ENCODE measurements around the gene KDM2B.

Gene KDM2B

DNA sequence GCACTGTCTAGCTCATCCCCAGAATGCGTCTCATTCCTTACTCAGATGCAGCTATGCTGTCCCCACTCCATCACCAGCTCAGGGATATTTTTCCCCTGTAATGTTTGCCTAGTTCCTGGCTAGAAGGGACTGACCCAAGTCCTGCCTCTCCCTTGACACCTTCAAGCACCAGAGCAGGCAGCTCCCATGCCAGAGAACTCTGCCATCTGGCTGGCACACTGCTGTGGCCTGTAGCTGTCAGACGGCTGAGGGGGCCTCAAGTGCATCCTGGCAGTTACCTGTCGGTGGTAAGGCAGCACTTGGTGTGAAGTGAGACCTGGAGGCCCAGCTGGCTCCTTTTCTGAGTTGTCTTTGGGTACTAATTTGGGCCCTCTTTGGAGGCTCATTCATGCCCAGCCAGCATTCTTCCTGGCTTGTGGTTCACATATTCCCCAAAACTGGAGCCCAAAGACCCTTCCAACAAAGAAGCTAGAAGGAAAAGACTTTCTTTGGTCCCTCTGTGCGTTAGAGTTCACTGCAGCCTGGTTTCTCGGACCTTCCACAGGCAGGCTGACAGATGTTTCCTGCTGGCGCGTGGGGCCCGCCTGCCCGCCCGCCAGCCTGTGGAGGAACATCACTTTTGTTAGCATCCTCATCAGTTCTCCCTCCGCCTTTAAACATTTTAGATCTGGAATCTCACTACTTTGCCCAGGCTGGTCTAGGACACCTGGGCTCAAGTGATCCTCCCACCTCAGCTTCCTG, 147.9 kb downstream of the KDM2B start:
- no peak overlapping the region for H3K9ac ChIP-seq
- peaks cover 6% of the 10 kb centered on the region for H3K79me2 ChIP-seq
- no peaks in the 10 kb centered on the region for H3K36me3 ChIP-seq (ENCODE audit: control insufficient read depth, insufficient read depth, low read length)
- no peak overlapping the region for H3K4me2 ChIP-seq (ENCODE audit: low read length)
- no peak overlapping the region for H3K27ac ChIP-seq
- H3K4me3 ChIP-seq (ENCODE audit: low read depth, low read length) = no peak overlapping the region
- no peaks in the 10 kb centered on the region for H3K27me3 ChIP-seq (ENCODE audit: control insufficient read depth, insufficient read depth, low read length)
- no peaks in the 10 kb centered on the region for H3K9me3 ChIP-seq (ENCODE audit: control insufficient read depth, low read length)
- TF ChIP-seq, protein P1, sequence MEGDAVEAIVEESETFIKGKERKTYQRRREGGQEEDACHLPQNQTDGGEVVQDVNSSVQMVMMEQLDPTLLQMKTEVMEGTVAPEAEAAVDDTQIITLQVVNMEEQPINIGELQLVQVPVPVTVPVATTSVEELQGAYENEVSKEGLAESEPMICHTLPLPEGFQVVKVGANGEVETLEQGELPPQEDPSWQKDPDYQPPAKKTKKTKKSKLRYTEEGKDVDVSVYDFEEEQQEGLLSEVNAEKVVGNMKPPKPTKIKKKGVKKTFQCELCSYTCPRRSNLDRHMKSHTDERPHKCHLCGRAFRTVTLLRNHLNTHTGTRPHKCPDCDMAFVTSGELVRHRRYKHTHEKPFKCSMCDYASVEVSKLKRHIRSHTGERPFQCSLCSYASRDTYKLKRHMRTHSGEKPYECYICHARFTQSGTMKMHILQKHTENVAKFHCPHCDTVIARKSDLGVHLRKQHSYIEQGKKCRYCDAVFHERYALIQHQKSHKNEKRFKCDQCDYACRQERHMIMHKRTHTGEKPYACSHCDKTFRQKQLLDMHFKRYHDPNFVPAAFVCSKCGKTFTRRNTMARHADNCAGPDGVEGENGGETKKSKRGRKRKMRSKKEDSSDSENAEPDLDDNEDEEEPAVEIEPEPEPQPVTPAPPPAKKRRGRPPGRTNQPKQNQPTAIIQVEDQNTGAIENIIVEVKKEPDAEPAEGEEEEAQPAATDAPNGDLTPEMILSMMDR (IDR thresholded peaks at IDR 0.05) = no peak
- H3K4me1 ChIP-seq = no peaks in the 10 kb centered on the region
- no peak overlapping the region for H2AFZ ChIP-seq

DNA sequence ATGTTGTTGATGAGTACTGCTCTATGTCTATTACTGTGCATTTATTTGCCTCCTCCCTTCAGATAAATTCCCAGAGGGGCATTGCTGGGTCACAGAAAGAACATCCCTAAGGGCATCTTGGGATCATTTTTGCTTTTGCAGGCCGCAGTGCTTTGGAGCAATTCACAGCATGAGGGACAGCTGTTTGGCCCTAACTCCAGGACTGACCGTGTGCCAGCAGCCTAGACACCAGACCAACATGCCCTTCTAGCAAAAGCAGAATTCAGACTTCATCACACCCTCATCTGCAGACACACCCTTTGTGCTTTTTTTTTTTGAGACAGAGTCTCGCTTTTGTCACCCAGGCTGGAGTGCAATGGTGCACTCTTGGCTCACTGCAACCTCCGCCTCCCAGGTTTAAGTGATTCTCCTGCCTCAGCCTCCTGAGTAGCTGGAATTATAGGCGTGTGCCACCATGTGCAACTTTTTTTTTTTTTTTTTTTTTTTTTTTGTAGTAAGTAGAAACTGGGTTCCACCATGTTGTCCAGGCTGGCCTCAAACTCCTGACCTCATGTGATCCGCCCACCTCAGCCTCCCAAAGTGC, 149.9 kb downstream of the KDM2B start:
- peaks cover 6% of the 10 kb centered on the region for H3K79me2 ChIP-seq
- H3K4me2 ChIP-seq (ENCODE audit: low read length) = no peak overlapping the region
- H3K4me1 ChIP-seq = no peaks in the 10 kb centered on the region
- H3K27me3 ChIP-seq (ENCODE audit: control insufficient read depth, insufficient read depth, low read length) = no peaks in the 10 kb centered on the region
- H3K36me3 ChIP-seq (ENCODE audit: control insufficient read depth, insufficient read depth, low read length) = no peaks in the 10 kb centered on the region
- H3K4me3 ChIP-seq (ENCODE audit: low read depth, low read length) = no peak overlapping the region
- H3K9me3 ChIP-seq (ENCODE audit: control insufficient read depth, low read length) = no peaks in the 10 kb centered on the region
- no peak overlapping the region for H2AFZ ChIP-seq
- no peak overlapping the region for H3K27ac ChIP-seq
- H3K9ac ChIP-seq = no peak overlapping the region
- TF ChIP-seq, protein P1 (IDR thresholded peaks at IDR 0.05) = no peak

DNA sequence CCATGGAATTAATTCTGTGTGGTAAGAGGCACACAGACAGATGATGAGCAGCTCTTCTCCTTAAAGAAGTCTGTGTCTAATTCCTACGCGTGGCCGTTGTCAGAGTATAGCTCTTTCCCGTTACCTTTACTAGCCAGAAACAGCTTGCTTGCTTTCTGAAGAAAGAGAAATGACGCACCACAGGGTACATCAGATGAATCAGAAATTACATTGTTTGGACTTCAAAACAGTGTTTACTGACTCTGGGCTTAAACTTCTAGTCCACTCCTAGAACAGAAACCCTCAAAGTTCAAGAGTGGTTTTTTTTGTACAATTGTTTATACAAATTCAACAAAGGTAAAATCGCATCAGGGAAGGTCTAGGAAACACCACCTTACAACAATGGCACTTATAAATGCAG, 151.9 kb downstream of the KDM2B start:
- no peak overlapping the region for H3K9ac ChIP-seq
- no peak overlapping the region for H3K4me3 ChIP-seq (ENCODE audit: low read depth, low read length)
- H3K9me3 ChIP-seq (ENCODE audit: control insufficient read depth, low read length) = no peaks in the 10 kb centered on the region
- H3K4me1 ChIP-seq = no peaks in the 10 kb centered on the region
- H3K36me3 ChIP-seq (ENCODE audit: control insufficient read depth, insufficient read depth, low read length) = no peaks in the 10 kb centered on the region
- peaks cover 2% of the 10 kb centered on the region for H3K79me2 ChIP-seq
- no peak overlapping the region for H3K4me2 ChIP-seq (ENCODE audit: low read length)
- no peak overlapping the region for H3K27ac ChIP-seq
- TF ChIP-seq, protein P1 (IDR thresholded peaks at IDR 0.05) = no peak
- H3K27me3 ChIP-seq (ENCODE audit: control insufficient read depth, insufficient read depth, low read length) = no peaks in the 10 kb centered on the region
- no peak overlapping the region for H2AFZ ChIP-seq

DNA sequence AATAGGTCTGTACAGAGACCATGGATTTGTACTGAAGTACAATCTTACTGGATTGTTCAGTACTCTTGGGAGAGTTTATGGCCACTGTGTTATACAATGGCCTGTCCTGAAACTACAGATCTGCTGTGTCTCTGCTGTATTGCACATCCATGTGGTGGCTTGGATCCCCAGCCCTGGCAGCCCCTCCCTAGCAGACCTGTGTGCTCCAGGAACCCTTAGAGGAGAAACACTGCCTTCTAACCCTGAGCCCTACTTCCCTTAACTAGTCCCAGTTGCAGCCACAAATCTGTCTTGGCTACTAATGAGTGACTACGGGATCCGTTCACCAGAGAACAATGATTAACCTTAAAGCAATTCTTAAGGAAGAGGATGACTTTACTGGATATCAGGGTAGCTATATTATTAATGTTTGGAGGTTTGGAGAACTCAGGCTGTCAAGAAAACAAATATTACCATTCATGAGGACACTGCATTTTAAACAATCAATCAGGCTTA, 153.2 kb downstream of the KDM2B start:
- no peaks in the 10 kb centered on the region for H3K9me3 ChIP-seq (ENCODE audit: control insufficient read depth, low read length)
- no peaks in the 10 kb centered on the region for H3K4me1 ChIP-seq
- H3K27ac ChIP-seq = no peak overlapping the region
- H3K9ac ChIP-seq = no peak overlapping the region
- H3K27me3 ChIP-seq (ENCODE audit: control insufficient read depth, insufficient read depth, low read length) = no peaks in the 10 kb centered on the region
- H3K36me3 ChIP-seq (ENCODE audit: control insufficient read depth, insufficient read depth, low read length) = no peaks in the 10 kb centered on the region
- no peak overlapping the region for H3K4me3 ChIP-seq (ENCODE audit: low read depth, low read length)
- H3K4me2 ChIP-seq (ENCODE audit: low read length) = no peak overlapping the region
- H2AFZ ChIP-seq = no peak overlapping the region
- TF ChIP-seq, protein P1 (IDR thresholded peaks at IDR 0.05) = no peak
- peaks cover 2% of the 10 kb centered on the region for H3K79me2 ChIP-seq
